ENCODE measurements around the gene SPACA6.

SPACA6 gene

GRCh38 chr19:51739466-51740213 is 46.5 kb downstream of the SPACA6 start:
- DNase-seq: no peak

- DNase-seq: no peak
Measured at GRCh38 chr19:51740356-51740755, 47.2 kb downstream of the SPACA6 start.

GRCh38 chr19:51742789-51743188 is 49.7 kb downstream of the SPACA6 start:
- DNase-seq: no peak

GRCh38 chr19:51743405-51743804 is 50.3 kb downstream of the SPACA6 start:
- no peak for DNase-seq

GRCh38 chr19:51746731-51747130 is 53.6 kb downstream of the SPACA6 start:
- no peak for DNase-seq

- no peak for DNase-seq
Measured at GRCh38 chr19:51749979-51750378, 56.8 kb downstream of the SPACA6 start.

- no peak for DNase-seq
Measured at GRCh38 chr19:51750400-51751094, 57.4 kb downstream of the SPACA6 start.

- no peak for DNase-seq
Measured at GRCh38 chr19:51751655-51752054, 58.5 kb downstream of the SPACA6 start, which contains the start of gene FPR1. FPR1 (minus strand) TSS chr19:51751878; CDS start chr19:51746994, 4,884 bp downstream.

- no peak for DNase-seq
Measured at GRCh38 chr19:51754109-51754508, 61.0 kb downstream of the SPACA6 start.

- no peak for DNase-seq
Measured at GRCh38 chr19:51754770-51755169, 61.6 kb downstream of the SPACA6 start.

Data from cortex of kidney (tissue), 1 donor.